Endodermal cell (in vitro differentiated cells): ENCODE data around the gene IQUB. TPM values are rescaled to one million over a fixed set of nuclear protein-coding genes. Genes with fewer than 3 reads are reported as not detected.

Experiments used
- DNase-seq: peaks from one replicate; pipeline ENCODE4 v3.0.0-alpha.2; 2017
- H3K27ac ChIP-seq: 2 replicates; pipeline ENCODE4 v1.5.1; 2013; ENCODE audit warnings: mild to moderate bottlenecking, low read depth, low read length, moderate library complexity
- H3K27me3 ChIP-seq: 2 replicates; pipeline ENCODE4 v1.6.1; 2013; ENCODE audit warnings: mild to moderate bottlenecking, low read length, moderate library complexity; ENCODE audit not compliant: insufficient read depth, control insufficient read depth, poor library complexity, severe bottlenecking
- H3K36me3 ChIP-seq: 2 replicates; pipeline ENCODE4 v1.7.0; 2013; ENCODE audit warnings: mild to moderate bottlenecking, low read length, moderate library complexity; ENCODE audit not compliant: control insufficient read depth, insufficient read depth
- H3K4me1 ChIP-seq: one replicate; pipeline ENCODE4 v1.7.0; 2013; ENCODE audit warnings: low read length; ENCODE audit not compliant: control insufficient read depth, insufficient read depth
- H3K4me3 ChIP-seq: 2 replicates; pipeline ENCODE4 v1.5.1; 2013; ENCODE audit warnings: mild to moderate bottlenecking, low read length, moderate library complexity
- H3K9ac ChIP-seq: 2 replicates; pipeline ENCODE4 v1.6.1; 2013; ENCODE audit warnings: mild to moderate bottlenecking, low read length, moderate library complexity; ENCODE audit not compliant: poor library complexity, severe bottlenecking; ENCODE audit errors: extremely low read depth
- H3K9me3 ChIP-seq: 2 replicates; pipeline ENCODE4 v1.6.1; 2013; ENCODE audit warnings: mild to moderate bottlenecking, low read length, moderate library complexity; ENCODE audit not compliant: control insufficient read depth
- H3K27ac Mint-ChIP-seq: 2 replicates; pipeline ENCODE4 v1.8.0; 2020; ENCODE audit warnings: mixed read lengths
- H3K27me3 Mint-ChIP-seq: 2 replicates; pipeline ENCODE4 v1.8.0; 2021; ENCODE audit warnings: mild to moderate bottlenecking, mixed read lengths; ENCODE audit not compliant: insufficient read depth
- H3K36me3 Mint-ChIP-seq: 2 replicates; pipeline ENCODE4 v1.8.0; 2020; ENCODE audit warnings: low read depth, mixed read lengths
- H3K4me1 Mint-ChIP-seq: 2 replicates; pipeline ENCODE4 v1.8.0; 2020; ENCODE audit warnings: mixed read lengths
- H3K4me3 Mint-ChIP-seq: 2 replicates; pipeline ENCODE4 v1.8.0; 2020; ENCODE audit warnings: mild to moderate bottlenecking, moderate library complexity, mixed read lengths
- H3K9me3 Mint-ChIP-seq: 2 replicates; pipeline ENCODE4 v1.8.0; 2020; ENCODE audit warnings: mild to moderate bottlenecking, mixed read lengths
- WGBS, 2 experiments: methylation state at CpG; one replicate each; pipeline versions ENCODE4 v1.1.5 to v1.1.7; 2013; ENCODE audit warnings: missing lambda C conversion rate in 2 of 2, mixed read lengths in 1 of 2; ENCODE audit not compliant: insufficient coverage in 1 of 2, insufficient read length in 1 of 2; 5-methylcytosine and 5-hydroxymethylcytosine counted together
- total RNA-seq, 2 donors: library from RNA; stranded (reverse); fragmentation: NEBNext Ultra II Directional in 1 of 2; extraction: Animal tissue kit (Norgen Biotek cat#: 25700) in 1 of 2; gene quantifications; 2 replicates in 1 of 2; 3 replicates in 1 of 2; pipeline ENCODE4 v1.2.1, GENCODE V29; 2021
- TF ChIP-seq, protein P1 (sequence below): fragments of 200-600 bp; sonication (generic); conservative IDR thresholded peaks from 2 replicates; pipeline ENCODE4 v1.5.0; 2021; ENCODE audit warnings: antibody characterized with exemption, mild to moderate bottlenecking

The IQUB gene
- total RNA-seq, 2 donors from 2014 or later, result 0.88 to 2.1 TPM

DNA sequence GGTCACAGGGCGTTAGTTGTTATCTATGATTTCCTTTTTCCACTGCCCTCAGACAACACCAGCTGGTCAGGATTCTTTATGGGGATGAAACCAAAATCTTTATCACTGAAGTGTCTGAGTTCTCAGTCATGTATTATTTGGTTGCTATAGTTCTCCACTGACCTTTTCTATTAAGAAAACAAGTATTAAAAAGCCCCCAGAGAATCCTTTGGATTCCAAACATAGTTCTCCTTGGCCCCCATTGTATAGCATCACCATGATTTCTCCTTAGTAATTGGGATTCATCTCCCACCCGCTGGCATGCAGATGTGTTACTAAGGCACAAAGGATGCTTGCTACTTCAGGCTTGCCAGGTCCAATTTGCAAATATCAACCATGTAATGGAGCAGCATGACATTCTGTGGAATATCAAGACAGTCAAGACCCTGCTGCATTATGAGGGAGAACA, 94.3 kb downstream of the IQUB start:
- peak; percentile 80 for DNase-seq
- no peak overlapping the region for H3K9ac ChIP-seq
- Mint-ChIP-seq H3K4me1 (peaks cover 4% of the 10 kb centered on the region), H3K27me3 (no peaks in the 10 kb centered on the region), H3K4me3 (no peak overlapping the region), H3K36me3 (no peaks in the 10 kb centered on the region), H3K27ac (peak overlapping the region; percentile 26), H3K9me3 (no peaks in the 10 kb centered on the region)
- H3K27me3 ChIP-seq, result no peaks in the 10 kb centered on the region
- 50 to 53% methylated on average over 2 of the region's 2 CpGs for WGBS, 2 experiments
- H3K27ac ChIP-seq, result peak overlapping the region; percentile 59
- TF ChIP-seq, protein P1, sequence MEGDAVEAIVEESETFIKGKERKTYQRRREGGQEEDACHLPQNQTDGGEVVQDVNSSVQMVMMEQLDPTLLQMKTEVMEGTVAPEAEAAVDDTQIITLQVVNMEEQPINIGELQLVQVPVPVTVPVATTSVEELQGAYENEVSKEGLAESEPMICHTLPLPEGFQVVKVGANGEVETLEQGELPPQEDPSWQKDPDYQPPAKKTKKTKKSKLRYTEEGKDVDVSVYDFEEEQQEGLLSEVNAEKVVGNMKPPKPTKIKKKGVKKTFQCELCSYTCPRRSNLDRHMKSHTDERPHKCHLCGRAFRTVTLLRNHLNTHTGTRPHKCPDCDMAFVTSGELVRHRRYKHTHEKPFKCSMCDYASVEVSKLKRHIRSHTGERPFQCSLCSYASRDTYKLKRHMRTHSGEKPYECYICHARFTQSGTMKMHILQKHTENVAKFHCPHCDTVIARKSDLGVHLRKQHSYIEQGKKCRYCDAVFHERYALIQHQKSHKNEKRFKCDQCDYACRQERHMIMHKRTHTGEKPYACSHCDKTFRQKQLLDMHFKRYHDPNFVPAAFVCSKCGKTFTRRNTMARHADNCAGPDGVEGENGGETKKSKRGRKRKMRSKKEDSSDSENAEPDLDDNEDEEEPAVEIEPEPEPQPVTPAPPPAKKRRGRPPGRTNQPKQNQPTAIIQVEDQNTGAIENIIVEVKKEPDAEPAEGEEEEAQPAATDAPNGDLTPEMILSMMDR, result no peak
- H3K36me3 ChIP-seq, result no peaks in the 10 kb centered on the region
- H3K4me1 ChIP-seq, result no peaks in the 10 kb centered on the region
- no peaks in the 10 kb centered on the region for H3K9me3 ChIP-seq
- H3K4me3 ChIP-seq, result no peak overlapping the region

DNA sequence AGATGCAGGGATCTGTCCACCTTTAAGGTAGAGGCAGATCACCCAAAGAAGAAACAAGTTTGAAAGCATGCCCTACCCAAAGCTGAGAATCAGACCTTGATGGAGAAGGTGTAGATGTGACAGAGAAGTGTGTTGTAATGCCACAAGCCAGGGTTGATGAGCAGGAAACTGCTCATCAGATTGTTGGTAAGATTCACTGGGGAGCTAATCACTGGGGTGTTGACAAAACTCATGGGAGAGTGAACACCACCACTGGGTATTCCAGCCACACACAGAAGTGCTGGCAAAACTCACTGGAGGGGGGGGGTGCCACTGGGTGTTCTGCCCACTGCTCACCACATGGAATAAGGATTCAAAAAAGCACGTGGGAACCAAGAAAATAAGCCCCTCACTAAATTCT, 95.2 kb downstream of the IQUB start:
- TF ChIP-seq, protein P1, result no peak
- Mint-ChIP-seq H3K36me3 (no peaks in the 10 kb centered on the region), H3K4me1 (peaks cover 4% of the 10 kb centered on the region), H3K9me3 (no peaks in the 10 kb centered on the region), H3K4me3 (no peak overlapping the region), H3K27ac (peak overlapping the region; percentile 16), H3K27me3 (no peaks in the 10 kb centered on the region)
- Histone ChIP-seq H3K27ac (peak overlapping the region; percentile 59), H3K4me3 (no peak overlapping the region), H3K9me3 (no peaks in the 10 kb centered on the region), H3K27me3 (no peaks in the 10 kb centered on the region), H3K4me1 (no peaks in the 10 kb centered on the region), H3K36me3 (no peaks in the 10 kb centered on the region), H3K9ac (no peak overlapping the region)
- DNase-seq, result peak; percentile 47
- 84% methylated on average over 1 of the region's 1 CpG; no CpG with 5 or more reads in 1 of the 2 experiments for WGBS, 2 experiments

DNA sequence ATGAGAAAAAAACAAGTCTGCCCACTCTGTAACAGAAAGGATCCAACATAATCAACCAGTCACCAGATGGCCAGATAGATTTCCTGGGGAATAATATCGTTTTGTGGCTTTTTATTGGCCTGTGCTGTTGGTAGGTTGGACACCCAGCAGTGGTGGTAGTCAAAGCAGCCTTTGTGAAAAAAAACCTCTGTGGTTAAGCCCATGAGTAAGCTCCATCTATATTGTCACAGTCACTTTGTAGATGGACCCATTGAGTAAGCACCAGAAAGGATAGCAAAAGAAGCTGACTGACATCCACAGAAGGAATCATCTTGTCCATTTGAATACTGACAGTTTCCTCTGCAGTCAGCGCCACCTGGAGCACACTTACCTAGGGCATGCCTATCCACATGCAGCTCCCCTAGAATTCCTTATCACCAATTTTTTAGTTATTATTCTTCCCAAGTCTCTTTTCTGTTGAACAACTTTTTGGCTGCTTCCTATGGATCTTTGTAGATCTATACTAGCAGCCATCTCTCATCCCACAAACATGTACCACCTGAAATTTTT, 96.9 kb downstream of the IQUB start:
- H3K4me3 ChIP-seq, result no peak overlapping the region
- Mint-ChIP-seq H3K27me3 (no peaks in the 10 kb centered on the region), H3K27ac (no peak overlapping the region), H3K4me3 (no peak overlapping the region), H3K9me3 (no peaks in the 10 kb centered on the region), H3K4me1 (peaks cover 8% of the 10 kb centered on the region), H3K36me3 (no peaks in the 10 kb centered on the region)
- H3K4me1 ChIP-seq, result no peaks in the 10 kb centered on the region
- H3K9ac ChIP-seq, result no peak overlapping the region
- TF ChIP-seq, protein P1, result no peak
- 88 to 100% methylated on average over 1 to 2 of the region's 2 CpGs for WGBS, 2 experiments
- no peaks in the 10 kb centered on the region for H3K9me3 ChIP-seq
- H3K36me3 ChIP-seq, result no peaks in the 10 kb centered on the region
- no peaks in the 10 kb centered on the region for H3K27me3 ChIP-seq
- DNase-seq, result no peak
- H3K27ac ChIP-seq, result no peak overlapping the region
